DND-41 (cell line): ENCODE measurements around the gene KIAA1549.

ENCODE experiments used
- EZH2 ChIP-seq: IDR thresholded peaks from 3 replicates; pipeline ENCODE4 v1.6.1; 2012; ENCODE audit warnings: borderline replicate concordance, low read depth, mild to moderate bottlenecking, moderate library complexity, low read length, inconsistent platforms; ENCODE audit not compliant: severe bottlenecking
- TF ChIP-seq, protein P1 (sequence below): IDR thresholded peaks from 2 replicates; pipeline ENCODE4 v1.5.1; 2012; ENCODE audit warnings: borderline replicate concordance, low read length, moderate library complexity, mild to moderate bottlenecking; ENCODE audit not compliant: poor library complexity, severe bottlenecking; ENCODE audit errors: extremely low read depth

DNA sequence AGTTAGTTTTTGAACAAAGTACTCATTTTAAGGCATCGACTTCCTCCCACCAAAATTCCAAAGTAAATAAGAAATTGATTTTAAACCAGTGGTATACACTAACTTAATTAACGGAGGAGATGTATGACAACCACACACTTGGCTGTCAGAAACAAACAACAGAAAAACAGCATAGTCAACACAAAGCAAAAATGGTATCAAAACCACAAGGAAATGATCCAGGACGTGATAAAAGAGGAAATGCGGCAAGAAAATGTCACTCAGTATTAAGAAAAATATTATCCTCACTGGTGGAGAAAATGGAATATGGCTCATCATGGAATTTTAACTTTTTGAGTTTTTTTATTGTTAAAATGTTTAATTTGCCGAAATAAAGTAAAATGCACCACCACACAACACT, 17.5 kb downstream of the KIAA1549 start:
- TF ChIP-seq, protein P1, sequence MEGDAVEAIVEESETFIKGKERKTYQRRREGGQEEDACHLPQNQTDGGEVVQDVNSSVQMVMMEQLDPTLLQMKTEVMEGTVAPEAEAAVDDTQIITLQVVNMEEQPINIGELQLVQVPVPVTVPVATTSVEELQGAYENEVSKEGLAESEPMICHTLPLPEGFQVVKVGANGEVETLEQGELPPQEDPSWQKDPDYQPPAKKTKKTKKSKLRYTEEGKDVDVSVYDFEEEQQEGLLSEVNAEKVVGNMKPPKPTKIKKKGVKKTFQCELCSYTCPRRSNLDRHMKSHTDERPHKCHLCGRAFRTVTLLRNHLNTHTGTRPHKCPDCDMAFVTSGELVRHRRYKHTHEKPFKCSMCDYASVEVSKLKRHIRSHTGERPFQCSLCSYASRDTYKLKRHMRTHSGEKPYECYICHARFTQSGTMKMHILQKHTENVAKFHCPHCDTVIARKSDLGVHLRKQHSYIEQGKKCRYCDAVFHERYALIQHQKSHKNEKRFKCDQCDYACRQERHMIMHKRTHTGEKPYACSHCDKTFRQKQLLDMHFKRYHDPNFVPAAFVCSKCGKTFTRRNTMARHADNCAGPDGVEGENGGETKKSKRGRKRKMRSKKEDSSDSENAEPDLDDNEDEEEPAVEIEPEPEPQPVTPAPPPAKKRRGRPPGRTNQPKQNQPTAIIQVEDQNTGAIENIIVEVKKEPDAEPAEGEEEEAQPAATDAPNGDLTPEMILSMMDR = no peak
- TF ChIP-seq EZH2 = no peak
